A673 (cell line): ENCODE results near the gene UCN.

ENCODE experiments used
- EZH2 ChIP-seq: fragments of 200-600 bp; sonication (generic); IDR thresholded peaks from 2 replicates; pipeline ENCODE4 v1.6.1; 2017; ENCODE audit warnings: borderline replicate concordance, low read depth, mild to moderate bottlenecking, mixed read lengths, antibody characterized with exemption, low read length; ENCODE audit not compliant: poor library complexity, severe bottlenecking
- TF ChIP-seq, protein P1 (sequence below): fragments of 300-800, 200-600 bp; sonication (generic); conservative IDR thresholded peaks from 2 replicates; pipeline ENCODE4 v1.5.1; 2017; ENCODE audit warnings: low read depth, mild to moderate bottlenecking, antibody characterized with exemption, low read length, moderate library complexity, mixed read lengths

GRCh38 chr2:27264253-27264752 lies 43.9 kb downstream of the UCN start:
- TF ChIP-seq, protein P1, sequence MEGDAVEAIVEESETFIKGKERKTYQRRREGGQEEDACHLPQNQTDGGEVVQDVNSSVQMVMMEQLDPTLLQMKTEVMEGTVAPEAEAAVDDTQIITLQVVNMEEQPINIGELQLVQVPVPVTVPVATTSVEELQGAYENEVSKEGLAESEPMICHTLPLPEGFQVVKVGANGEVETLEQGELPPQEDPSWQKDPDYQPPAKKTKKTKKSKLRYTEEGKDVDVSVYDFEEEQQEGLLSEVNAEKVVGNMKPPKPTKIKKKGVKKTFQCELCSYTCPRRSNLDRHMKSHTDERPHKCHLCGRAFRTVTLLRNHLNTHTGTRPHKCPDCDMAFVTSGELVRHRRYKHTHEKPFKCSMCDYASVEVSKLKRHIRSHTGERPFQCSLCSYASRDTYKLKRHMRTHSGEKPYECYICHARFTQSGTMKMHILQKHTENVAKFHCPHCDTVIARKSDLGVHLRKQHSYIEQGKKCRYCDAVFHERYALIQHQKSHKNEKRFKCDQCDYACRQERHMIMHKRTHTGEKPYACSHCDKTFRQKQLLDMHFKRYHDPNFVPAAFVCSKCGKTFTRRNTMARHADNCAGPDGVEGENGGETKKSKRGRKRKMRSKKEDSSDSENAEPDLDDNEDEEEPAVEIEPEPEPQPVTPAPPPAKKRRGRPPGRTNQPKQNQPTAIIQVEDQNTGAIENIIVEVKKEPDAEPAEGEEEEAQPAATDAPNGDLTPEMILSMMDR: no peak
- no peak for TF ChIP-seq EZH2
